DND-41 (cell line): ENCODE results near the gene NRXN3.

Experiments
- CTCF ChIP-seq: IDR thresholded peaks from 2 replicates; pipeline ENCODE4 v1.5.1; 2012; ENCODE audit warnings: borderline replicate concordance, low read length, moderate library complexity, mild to moderate bottlenecking; ENCODE audit not compliant: poor library complexity, severe bottlenecking; ENCODE audit errors: extremely low read depth
- EZH2 ChIP-seq: IDR thresholded peaks from 3 replicates; pipeline ENCODE4 v1.6.1; 2012; ENCODE audit warnings: borderline replicate concordance, low read depth, mild to moderate bottlenecking, moderate library complexity, low read length, inconsistent platforms; ENCODE audit not compliant: severe bottlenecking

- TF ChIP-seq EZH2 (no peak), CTCF (no peak)
Measured at GRCh38 chr14:79639613-79640012, 1469.4 kb downstream of the NRXN3 start.
